Stimulated activated CD8-positive, alpha-beta memory T cell treated with anti-CD3 and anti-CD28 coated beads, Interleukin-7, amount 100 ng/mL, for 1 hour (primary cell): ENCODE results near the gene PRAMEF20.
"Not testable (repeated sequence)": the region's sequence is repeated elsewhere in the genome, so short reads cannot be mapped to it uniquely, and the experiment has no call there.

Experiments used
- DNase-seq, 2 donors: peaks; one replicate each; pipeline ENCODE4 v3.0.0-alpha.2; 2020; ENCODE audit warnings: low read depth in 2 of 2

Gene PRAMEF20

DNA sequence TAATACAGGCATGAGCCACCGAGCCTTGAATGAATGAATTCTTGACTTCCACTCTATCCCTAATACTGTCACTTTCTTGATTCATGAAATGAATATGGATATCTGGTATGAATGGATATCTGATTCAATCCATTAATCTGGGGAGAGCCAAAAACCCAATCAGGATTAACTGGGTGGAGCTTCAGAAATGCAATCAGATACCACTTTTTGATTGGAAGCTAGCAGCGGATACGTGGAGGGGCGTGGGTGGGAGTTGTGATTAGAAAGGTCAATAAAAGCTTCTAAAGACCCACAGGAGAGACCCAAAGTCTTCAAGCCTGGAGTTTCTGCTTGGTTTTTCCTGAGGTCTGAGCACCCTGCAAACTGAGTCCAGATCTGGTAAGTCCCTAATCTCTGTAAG, at the start of gene PRAMEF20:
Gene PRAMEF20, plus strand, starts transcription at position 301 of the 400 bp plus-strand sequence. CDS start 5,905 bp downstream, outside the sequence.
- DNase-seq = not testable (repeated sequence)

DNA sequence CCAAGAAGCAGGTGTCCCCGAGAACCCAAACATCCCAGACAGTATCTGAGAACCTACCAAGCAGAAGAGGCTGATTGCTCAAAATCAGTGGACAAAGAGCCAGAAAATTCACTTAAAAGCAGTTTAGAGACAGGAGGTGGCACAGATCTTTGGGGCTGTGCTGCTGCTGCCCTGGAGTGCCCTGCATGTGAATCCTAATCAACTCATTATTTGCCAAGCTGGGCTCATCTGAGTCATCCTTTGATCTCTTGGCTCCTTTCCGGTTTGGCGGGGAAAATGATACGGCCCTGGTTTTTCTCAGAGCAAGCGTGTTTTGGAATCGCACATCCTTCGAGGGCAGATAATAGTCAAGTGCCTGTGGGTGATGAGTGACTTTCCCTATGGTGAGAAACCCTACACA, 47.9 kb upstream of the PRAMEF20 start:
- DNase-seq = not testable (repeated sequence)

DNA sequence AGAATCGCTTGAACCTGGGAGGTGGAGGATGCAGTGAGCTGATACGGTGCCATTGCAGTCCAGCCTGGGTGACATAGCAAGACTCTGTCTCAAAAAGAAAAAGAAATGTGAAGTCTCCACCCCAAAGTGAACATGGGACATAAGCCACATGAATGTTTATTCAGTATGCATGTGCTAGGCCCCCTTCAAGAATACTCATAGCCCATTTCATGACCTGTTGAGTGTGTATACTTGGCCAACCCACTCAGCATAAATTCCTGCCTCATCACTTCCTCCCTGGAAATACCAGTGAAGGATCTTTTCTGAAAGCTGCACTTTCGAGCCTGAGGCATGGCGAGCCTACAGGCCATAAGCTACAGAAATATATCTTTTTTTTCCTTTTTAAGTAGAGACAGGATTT, 45.3 kb upstream of the PRAMEF20 start:
- not testable (repeated sequence) for DNase-seq

DNA sequence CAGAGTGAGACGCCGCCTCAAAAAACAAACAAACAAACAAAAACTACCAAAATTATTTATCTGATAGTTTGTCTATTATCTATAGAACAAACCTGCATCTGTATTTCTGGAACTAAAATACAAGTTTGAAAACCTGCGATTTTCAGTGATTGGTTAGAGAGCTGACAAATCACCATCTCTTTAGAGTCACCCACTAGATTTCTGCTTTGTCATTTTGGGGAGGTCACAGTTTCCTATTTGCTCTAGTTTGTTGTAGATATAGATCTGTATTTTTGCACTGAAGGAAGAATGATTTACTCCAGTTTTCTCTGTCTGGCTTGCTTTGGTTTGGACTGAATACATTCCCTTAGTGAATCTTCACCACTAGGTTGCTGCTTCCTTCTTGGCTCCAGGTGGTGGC, 43.7 kb upstream of the PRAMEF20 start:
- DNase-seq = not testable (repeated sequence)

DNA sequence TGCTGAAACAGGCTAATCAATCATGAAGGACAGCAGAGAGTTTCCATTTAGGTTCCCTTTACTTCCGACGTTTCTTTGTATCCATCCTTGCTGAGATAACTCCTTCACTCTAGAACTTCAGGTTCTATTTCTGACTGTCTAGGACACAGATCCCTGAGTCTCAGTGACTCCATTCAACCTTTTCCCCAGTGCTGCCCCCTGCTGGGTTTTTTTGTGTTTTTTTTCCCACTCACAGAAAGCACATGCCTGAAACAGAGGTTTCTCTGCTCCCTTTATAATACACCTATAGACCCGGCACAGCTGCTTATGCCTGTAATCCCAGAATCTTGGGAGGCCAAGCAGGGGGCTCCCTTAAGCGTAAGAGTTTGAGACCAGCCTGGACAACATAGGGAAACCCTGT, 41.7 kb upstream of the PRAMEF20 start:
- DNase-seq = not testable (repeated sequence)

DNA sequence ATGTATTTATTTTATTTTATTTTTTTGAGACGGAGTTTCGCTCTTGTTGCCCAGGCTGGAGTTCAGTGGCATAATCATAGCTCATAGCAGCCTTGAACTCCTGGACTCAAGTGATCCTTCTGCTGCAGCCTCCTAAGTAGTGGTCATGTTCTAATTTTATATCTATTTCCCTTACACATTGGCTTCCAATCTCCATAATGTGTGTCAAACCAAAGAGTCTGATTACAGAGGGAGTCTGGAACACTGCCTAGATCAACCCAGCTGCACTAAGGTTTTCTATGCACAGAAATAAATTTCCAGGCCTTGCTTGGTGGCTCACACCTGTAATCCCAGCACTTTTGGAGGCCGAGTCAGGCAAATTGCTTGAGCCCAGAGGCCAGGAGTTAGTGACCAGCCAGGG, 31.3 kb upstream of the PRAMEF20 start:
- not testable (repeated sequence) for DNase-seq

DNA sequence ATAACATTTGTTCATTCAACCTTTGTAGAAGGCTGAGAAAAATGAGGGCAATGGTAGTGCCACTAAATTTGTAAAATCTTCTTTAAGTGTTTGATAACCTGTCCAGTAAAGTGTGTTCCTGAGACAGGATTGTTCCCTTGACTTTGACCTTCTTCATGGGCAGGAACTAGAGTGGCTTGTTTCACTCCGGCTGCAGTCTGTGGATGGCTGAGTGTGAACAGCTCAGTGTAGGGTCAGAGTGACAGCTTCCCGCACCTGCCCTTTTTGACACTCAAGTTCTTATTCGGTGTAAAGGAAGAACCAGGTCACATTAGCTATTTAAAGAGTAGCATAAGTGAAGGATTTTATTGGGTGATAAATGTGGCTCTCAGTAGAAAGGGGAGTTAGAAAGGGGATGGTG, 29.9 kb upstream of the PRAMEF20 start:
- DNase-seq = not testable (repeated sequence)

DNA sequence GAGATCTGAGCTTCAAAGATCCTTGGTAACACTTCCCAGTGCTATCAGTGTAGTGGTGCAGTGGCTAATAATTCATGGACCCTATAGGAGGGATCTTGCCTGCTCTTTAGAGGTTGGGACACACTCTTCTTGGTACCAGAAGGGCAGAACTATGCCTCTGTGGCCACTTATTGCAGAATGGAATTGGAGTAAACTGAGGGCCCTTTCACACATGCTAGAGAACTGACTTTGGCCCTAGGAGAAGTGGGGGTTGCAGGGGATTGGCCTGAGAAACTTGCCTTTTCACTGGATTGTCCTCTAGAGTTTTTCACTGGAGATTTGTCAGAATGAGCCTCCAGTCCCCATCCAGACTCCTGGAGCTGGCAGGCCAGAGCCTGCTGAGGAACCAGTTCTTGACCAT, 20.9 kb upstream of the PRAMEF20 start, which contains the start of gene PRAMEF17:
Gene PRAMEF17, plus strand, starts transcription at position 301 of the 400 bp plus-strand sequence. Its CDS starts 26 bp downstream, at position 327.
- not testable (repeated sequence) for DNase-seq

DNA sequence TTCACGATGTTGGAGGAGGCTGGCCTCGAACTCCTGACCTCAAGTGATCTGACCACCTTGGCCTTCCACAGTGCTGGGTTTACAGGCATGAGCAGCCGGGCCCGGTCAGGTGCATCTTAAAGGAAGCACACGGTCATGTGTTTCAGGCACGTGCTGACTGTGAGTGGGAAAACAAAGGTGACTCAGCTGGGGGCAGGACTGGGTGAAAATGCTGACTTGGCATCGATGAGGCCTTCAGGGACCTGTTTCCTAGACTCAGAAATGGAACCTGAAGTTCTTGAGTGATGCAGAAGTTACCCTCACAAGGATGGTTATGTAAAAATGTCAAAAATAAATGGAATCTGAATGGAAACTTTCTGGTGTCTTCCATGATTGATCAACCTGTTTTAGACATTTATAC, 17.2 kb upstream of the PRAMEF20 start:
- DNase-seq = not testable (repeated sequence)

DNA sequence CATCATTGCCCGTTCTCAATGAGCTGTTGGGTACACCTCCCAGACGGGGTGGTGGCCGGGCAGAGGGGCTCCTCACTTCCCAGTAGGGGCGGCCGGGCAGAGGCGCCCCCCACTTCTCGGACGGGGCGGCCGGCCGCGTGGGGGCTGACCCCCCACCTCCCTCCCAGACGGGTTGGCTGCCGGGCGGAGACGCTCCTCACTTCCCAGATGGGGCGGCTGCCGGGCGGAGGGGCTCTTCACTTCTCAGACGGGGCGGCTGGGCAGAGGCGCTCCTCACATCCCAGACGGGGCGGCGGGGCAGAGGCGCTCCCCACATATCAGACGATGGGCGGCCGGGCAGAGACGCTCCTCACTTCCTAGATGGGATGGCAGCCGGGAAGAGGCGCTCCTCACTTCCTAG, 15.5 kb upstream of the PRAMEF20 start:
- not testable (repeated sequence) for DNase-seq

DNA sequence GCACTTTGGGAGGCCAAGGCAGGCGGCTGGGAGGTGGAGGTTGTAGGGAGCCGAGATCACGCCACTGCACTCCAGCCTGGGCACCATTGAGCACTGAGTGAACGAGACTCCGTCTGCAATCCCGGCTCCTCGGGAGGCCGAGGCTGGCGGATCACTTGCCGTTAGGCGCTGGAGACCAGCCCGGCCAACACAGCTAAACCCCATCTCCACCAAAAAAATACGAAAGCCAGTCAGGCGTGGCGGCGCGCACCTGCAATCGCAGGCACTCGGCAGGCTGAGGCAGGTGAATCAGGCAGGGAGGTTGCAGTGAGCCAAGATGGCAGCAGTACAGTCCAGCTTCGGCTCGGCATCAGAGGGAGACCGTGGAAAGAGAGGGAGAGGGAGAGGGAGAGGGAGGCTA, 14.9 kb upstream of the PRAMEF20 start:
- DNase-seq = not testable (repeated sequence)

DNA sequence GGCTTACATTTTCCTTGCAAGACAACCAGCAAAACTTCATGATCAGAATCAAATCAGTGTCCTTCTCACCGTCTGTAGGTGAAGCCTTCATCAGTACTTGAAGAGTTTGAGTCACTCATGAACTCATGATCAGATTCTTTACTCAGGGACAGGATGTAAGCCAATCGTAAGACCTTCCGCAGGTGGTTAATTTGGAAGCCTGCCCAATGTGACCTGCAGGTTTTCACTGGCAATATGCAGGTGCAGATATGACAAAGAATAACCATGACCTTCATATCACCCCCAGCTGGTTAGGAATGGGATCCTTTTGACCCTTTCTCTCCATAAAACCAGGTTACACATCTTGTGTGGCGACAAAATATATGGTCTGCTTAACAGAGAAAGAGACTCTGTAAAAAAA, 2.4 kb upstream of the PRAMEF20 start:
- no peak for DNase-seq

DNA sequence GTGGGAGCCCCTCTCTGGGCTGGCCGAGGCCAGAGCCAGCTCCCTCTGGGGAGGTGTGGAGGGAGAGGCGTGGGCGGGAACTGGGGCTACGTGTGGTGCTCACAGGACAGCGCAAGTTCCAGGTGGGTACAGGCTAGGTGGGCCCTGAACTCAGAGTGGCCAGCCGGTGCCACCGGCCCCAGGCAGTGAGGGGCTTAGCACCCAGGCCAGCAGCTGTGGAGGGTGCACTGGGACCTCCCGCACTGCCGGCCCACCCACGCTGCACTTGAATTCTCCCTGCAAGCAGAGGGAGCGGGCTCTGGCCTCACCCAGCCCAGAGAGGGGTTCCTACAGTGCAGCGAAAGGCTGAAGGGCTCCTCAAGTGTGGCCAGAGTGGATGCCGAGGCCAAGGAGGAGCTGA, 20.2 kb downstream of the PRAMEF20 start:
- no peak for DNase-seq

DNA sequence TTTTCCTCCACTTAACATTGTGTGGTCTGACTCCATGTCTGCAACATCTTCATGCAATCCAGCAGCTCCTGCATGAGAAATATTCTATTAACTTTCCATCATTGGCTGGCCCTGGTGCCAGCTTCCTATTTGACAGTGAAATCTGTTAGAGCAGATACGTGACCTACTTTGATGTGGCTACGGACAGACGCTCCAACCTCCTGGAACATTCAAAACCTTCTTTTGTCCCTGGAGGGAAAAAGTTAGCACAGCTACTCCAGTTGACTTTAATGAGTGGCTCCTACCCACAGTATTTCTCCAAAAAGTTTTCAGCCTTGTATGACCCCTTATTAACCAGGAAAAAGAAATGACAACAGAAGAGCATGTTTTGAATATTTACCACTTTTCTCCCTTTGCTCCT, 22.0 kb downstream of the PRAMEF20 start:
- no peak for DNase-seq

DNA sequence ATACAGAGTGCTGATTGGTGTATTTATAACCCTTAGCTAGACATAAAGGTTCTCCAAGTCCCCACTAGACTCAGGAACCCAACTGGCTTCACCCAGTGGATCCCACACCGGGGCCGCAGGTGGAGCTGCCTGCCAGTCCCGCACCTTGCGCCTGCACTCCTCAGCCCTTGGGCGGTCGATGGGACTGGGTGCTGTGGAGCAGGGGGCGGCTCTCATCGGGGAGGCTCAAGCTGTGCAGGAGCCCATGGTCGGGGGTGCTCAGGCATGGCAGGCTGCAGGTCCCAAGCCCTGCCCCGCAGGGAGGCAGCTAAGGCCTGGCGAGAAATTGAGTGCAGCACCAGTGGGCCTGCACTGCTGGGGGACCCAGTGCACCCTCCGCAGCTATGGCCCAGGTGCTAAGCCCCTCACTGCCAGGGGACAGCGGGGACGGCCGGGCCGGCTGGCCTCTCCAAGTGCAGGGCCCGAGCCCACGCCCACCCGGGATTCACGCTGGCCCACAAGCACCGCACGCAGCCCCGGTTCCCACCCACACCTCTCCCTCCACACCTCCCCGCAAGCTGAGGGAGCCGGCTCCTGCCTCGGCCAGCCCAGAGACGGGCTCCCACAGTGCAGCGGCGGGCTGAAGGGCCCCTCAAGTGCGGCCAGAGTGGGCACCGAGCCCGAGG, 23.6 kb downstream of the PRAMEF20 start:
- not testable (repeated sequence) for DNase-seq

DNA sequence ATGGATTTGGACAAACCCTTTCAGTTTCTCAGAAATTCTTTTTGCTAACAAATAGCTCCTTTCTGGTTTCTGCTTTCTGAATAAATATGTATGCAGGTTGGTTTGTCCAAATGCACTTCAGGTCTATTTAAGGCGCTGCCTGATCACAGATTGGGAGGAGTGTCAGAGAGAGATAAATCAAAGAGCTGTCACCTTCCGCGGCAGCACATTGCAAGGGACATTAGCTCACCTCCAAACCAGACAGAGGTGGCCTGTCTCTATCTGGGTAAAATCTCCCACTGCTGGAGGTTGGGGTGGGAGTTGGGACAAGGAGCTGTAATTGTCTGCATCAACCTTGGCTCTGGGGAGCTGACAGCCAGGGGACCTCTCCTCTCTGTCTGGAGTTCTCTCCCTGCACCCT, 25.2 kb downstream of the PRAMEF20 start:
- no peak for DNase-seq

DNA sequence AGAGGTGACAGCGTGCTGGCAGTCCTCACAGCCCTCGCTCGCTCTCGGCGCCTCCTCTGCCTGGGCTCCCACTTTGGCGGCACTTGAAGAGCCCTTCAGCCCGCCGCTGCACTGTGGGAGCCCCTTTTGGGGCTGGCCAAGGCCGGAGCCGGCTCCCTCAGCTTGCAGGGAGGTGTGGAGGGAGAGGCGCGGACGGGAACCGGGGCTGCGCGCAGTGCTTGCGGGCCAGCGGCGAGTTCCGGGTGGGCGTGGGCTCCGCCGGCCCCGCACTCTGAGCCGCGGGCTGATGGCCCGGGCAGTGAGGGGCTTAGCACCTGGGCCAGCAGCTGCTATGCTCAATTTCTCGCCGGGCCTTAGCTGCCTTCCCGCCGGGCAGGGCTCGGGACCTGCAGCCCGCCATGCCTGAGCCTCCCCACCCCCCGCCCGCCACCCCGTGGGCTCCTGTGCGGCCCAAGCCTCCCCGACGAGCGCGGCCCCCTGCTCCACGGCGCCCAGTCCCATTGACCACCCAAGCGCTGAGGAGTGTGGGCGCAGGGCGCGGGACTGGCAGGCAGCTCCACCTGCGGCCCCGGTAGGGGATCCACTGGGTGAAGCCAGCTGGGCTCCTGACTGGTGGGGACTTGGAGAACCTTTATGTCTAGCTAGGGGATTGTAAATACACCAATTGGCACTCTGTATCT, 29.0 kb downstream of the PRAMEF20 start:
- not testable (repeated sequence) for DNase-seq

DNA sequence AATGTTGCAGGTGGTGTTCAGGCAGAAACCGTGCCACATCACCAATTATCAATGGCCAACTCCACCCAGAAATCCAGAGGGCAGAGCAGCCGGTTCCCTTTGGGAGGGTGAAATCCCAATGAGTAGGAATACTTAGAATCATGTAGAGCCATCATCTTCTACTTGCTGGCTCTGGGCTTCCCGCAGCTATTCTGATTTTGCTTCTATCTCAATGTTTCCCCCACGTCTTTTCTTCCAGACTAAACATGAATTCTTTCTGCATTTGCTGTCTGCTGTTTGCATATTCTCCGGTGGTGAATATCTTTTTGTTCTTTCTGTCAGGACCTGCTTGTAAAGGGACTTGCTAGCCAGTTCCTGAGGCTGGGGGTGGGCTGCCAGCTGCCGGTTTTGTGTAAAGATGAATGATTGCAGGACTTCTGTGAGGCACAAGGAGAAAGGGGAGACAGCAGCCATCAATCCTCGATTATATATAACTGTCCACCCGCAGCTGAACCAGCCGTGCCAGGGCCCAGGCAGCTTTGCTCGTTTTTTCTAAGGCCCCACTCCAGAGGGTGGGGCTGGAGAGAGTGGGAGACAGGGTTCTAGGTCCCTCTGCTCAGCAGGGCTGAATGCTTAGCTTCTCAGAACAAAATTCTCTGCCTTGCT, 33.2 kb downstream of the PRAMEF20 start:
- no peak for DNase-seq

DNA sequence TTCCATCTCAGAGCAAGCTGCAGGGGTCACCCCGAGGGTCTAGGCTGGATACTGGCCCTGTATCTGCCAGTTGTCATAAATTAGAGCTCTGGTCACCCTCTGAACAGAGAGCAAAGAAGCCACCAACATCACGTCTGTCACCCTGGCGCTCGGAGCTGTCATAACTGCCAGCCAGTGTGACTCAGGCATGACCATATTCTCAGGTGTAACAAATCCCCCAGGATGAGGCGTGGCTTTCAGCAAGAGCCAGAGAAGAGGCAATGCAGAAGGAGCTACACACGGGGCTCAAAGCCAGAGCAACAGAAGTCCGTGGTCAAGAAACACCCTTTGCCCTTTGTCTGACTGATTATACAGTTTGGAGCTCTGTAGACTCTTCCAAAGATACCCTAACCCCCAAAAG, 40.0 kb downstream of the PRAMEF20 start:
- no peak for DNase-seq

DNA sequence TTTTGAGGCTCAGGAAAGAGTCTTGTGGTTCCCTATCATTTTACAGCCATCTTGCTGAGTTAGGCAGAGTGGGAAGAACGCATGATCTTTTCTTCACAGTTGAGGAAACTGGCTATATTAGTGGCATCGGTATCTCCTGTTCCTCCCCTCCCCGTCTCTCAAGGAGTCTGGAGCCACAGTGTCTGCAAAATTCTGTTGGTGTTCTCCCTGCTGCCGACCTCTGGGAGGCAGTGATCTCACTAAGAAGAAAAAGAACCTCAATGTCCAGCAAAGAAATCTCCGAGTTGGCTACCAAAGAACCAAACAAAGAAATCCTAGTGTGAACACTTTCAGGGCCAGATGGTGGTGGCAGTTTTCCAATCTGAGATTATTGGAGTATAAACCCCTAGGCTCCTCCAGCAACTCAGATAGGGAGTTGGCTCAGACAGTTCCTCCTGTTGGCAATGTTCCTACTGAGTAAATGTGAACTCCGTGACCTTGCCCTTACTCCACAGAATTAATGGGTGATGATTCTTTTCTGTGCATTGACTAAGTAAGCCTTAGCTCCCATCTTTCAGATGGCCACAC, 41.2 kb downstream of the PRAMEF20 start:
- no peak for DNase-seq

DNA sequence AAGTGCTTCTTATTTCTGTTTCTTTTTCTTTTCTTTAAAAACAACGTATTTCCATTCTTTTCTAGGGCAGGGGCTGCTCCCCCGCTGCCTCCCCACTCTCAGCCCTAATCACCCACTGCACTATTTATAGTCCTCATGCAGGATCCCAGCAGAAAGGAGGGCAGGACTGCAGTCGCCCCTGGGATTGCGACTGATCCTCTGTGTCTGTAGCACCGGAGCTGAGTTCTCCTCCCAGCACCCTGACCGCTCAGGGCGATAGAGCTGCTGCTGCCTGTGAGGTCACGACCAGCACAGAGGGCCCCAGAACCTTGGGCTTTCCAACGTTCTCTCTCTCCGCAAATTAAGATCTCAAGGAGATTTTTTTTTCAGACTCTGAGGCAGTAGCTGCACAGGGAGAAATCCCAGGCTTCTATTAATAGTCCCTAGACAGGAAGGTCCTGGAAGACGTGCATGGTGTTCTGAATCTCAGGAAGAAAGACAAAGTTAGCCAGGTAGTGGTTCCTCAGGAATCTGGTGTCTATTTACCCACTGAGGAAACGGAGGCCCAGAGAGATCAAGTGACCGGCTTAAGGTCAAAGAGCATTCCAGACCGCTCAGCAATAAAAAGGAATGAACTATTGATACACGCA, 46.8 kb downstream of the PRAMEF20 start:
- no peak for DNase-seq

DNA sequence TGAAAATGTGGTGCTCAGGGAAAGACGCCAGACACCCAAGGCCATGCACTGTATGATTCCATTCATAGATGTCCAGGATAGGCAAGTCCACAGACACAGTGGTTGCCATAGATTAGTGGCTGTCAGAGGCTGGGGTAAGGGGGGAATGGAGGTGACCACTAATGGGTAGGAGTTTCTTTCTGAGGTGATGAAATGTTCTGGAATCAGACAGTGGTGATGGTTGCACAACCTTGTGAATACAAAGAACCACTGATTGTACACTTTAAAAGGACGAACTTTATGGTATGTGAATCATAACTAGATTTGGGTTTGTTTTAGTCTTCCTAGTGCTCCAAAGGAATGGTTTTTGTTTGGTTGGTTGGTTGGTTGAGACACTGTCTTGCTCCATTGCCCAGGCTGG, 51.7 kb downstream of the PRAMEF20 start:
- DNase-seq = no peak
